Osteoblast (primary cell): Measurements from ENCODE around the gene SLC2A1. TPM values are rescaled to one million over a fixed set of nuclear protein-coding genes. Genes with fewer than 3 reads are reported as not detected.

Experiments
- DNase-seq: peaks from one replicate; pipeline ENCODE4 v3.0.0; 2011; ENCODE audit warnings: low spot score, mixed read lengths; ENCODE audit not compliant: insufficient read length; ENCODE audit errors: missing footprints
- H2AFZ ChIP-seq: 2 replicates; pipeline ENCODE4 v1.6.0; 2011; ENCODE audit warnings: mild to moderate bottlenecking, low read length
- H3K27ac ChIP-seq: 2 replicates; pipeline ENCODE4 v1.5.1; 2011; ENCODE audit warnings: mild to moderate bottlenecking, low read depth, low read length, moderate library complexity
- H3K27me3 ChIP-seq: 2 replicates; pipeline ENCODE4 v1.6.0; 2012; ENCODE audit warnings: mild to moderate bottlenecking, control low read depth, inconsistent platforms, low read length, moderate library complexity; ENCODE audit not compliant: insufficient read depth
- H3K36me3 ChIP-seq: 2 replicates; pipeline ENCODE4 v1.5.1; 2011; ENCODE audit warnings: mild to moderate bottlenecking, low read length, control low read depth, moderate library complexity; ENCODE audit not compliant: insufficient read depth
- H3K4me1 ChIP-seq: 2 replicates; pipeline ENCODE4 v1.5.1; 2011; ENCODE audit warnings: mild to moderate bottlenecking, low read length, control low read depth, moderate library complexity; ENCODE audit not compliant: insufficient read depth
- H3K4me2 ChIP-seq: 2 replicates; pipeline ENCODE4 v1.6.0; 2011; ENCODE audit warnings: mild to moderate bottlenecking, low read length; ENCODE audit not compliant: insufficient read depth
- H3K4me3 ChIP-seq: fragments of 200-600 bp; sonication (generic); 3 replicates; pipeline ENCODE4 v1.5.1; 2012; ENCODE audit warnings: mild to moderate bottlenecking, low read length, inconsistent platforms; ENCODE audit not compliant: insufficient read depth
- H3K79me2 ChIP-seq: 2 replicates; pipeline ENCODE4 v1.6.0; 2012; ENCODE audit warnings: mild to moderate bottlenecking, low read length, control low read depth, inconsistent platforms; ENCODE audit not compliant: insufficient read depth
- H3K9me3 ChIP-seq: 2 replicates; pipeline ENCODE4 v1.5.1; 2011; ENCODE audit warnings: low read depth, low read length, control low read depth
- H4K20me1 ChIP-seq: 2 replicates; pipeline ENCODE4 v1.6.0; 2012; ENCODE audit warnings: mild to moderate bottlenecking, low read length, control low read depth; ENCODE audit not compliant: insufficient read depth
- total RNA-seq: library from RNA; depleted of rRNA; stranded (reverse); fragments of >200 nt; gene quantifications from 2 replicates; pipeline ENCODE4 v1.2.3, GENCODE V29; 2012
- TF ChIP-seq, protein P1 (sequence below): IDR thresholded peaks from 2 replicates; pipeline ENCODE4 v1.5.1; 2011; ENCODE audit warnings: mild to moderate bottlenecking, low read depth, low read length, moderate library complexity; ENCODE audit errors: extremely low read depth

Gene SLC2A1
- total RNA-seq, 1 donor = 43.4 TPM

GRCh38 chr1:42929434-42930177 lies 29.1 kb downstream of the SLC2A1 start:
- Histone ChIP-seq H3K4me3 (no peak overlapping the region), H3K79me2 (peaks cover 29% of the 10 kb centered on the region), H4K20me1 (no peaks in the 10 kb centered on the region), H3K9me3 (no peaks in the 10 kb centered on the region), H2AFZ (no peak overlapping the region), H3K27me3 (no peaks in the 10 kb centered on the region), H3K27ac (no peak overlapping the region), H3K4me2 (no peak overlapping the region), H3K36me3 (peaks cover 50% of the 10 kb centered on the region), H3K4me1 (peaks cover 11% of the 10 kb centered on the region)
- DNase-seq = peak; percentile 44
- TF ChIP-seq, protein P1, sequence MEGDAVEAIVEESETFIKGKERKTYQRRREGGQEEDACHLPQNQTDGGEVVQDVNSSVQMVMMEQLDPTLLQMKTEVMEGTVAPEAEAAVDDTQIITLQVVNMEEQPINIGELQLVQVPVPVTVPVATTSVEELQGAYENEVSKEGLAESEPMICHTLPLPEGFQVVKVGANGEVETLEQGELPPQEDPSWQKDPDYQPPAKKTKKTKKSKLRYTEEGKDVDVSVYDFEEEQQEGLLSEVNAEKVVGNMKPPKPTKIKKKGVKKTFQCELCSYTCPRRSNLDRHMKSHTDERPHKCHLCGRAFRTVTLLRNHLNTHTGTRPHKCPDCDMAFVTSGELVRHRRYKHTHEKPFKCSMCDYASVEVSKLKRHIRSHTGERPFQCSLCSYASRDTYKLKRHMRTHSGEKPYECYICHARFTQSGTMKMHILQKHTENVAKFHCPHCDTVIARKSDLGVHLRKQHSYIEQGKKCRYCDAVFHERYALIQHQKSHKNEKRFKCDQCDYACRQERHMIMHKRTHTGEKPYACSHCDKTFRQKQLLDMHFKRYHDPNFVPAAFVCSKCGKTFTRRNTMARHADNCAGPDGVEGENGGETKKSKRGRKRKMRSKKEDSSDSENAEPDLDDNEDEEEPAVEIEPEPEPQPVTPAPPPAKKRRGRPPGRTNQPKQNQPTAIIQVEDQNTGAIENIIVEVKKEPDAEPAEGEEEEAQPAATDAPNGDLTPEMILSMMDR = no peak

DNA sequence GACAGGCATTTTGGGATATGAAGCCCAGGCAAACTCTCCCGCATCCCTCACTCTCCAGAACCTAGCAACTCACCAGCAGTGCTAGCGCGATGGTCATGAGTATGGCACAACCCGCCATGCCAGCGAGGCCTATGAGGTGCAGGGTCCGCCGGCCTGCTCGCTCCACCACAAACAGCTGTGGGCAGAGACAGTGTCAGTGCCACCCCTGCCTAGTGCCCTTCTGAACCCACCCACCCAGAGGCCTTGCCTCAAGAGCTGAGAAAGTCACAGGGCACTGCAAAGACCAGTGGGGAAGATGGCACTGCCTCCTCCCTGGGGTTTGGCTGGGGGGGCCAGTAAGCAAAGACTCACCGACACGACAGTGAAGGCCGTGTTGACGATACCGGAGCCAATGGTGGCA lies 29.8 kb downstream of the SLC2A1 start:
- Histone ChIP-seq H3K27ac (no peak overlapping the region), H3K4me2 (no peak overlapping the region), H3K27me3 (no peaks in the 10 kb centered on the region), H3K4me1 (peaks cover 11% of the 10 kb centered on the region), H3K9me3 (no peaks in the 10 kb centered on the region), H3K4me3 (no peak overlapping the region), H4K20me1 (no peaks in the 10 kb centered on the region), H3K79me2 (peaks cover 23% of the 10 kb centered on the region), H3K36me3 (peaks cover 50% of the 10 kb centered on the region), H2AFZ (no peak overlapping the region)
- no peak for DNase-seq
- TF ChIP-seq, protein P1 = no peak

DNA sequence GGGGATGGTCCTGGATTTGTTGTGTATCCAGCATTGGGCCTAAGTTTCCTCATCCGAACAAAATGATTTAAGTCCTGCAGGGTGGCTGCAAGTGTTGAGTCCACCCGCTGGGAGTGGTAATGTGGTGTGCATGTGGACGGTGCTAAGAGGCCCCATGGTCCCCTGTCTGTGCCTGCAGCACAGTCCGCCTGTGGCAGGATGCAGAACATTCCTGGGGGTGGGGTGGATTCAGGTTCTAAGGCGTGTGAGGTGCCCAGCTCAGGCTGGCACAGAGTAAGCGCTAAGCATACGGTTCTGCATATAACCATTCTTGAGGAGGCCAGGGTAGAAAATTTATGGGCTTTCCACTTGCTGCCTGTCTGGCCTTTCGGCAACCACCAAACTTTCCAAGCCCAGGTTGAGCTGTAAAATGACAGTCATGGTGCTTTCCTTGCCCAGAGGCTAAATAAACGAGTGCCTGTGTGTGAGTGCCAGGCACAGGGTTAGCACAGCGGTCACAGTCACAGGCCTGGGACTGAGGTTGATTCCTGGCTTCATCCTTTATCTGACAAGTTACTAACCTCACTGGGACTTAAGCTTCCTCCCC lies 30.7 kb downstream of the SLC2A1 start:
- Histone ChIP-seq H4K20me1 (no peaks in the 10 kb centered on the region), H3K27ac (no peak overlapping the region), H3K4me3 (no peak overlapping the region), H3K79me2 (peaks cover 15% of the 10 kb centered on the region), H3K4me1 (peaks cover 17% of the 10 kb centered on the region), H3K9me3 (no peaks in the 10 kb centered on the region), H3K36me3 (peaks cover 50% of the 10 kb centered on the region), H3K27me3 (no peaks in the 10 kb centered on the region), H2AFZ (no peak overlapping the region), H3K4me2 (no peak overlapping the region)
- TF ChIP-seq, protein P1 = no peak
- no peak for DNase-seq

- Histone ChIP-seq H3K4me3 (no peak overlapping the region), H3K4me2 (no peak overlapping the region), H2AFZ (no peak overlapping the region), H3K4me1 (peaks cover 17% of the 10 kb centered on the region), H4K20me1 (no peaks in the 10 kb centered on the region), H3K36me3 (peaks cover 50% of the 10 kb centered on the region), H3K27me3 (no peaks in the 10 kb centered on the region), H3K9me3 (no peaks in the 10 kb centered on the region), H3K79me2 (peaks cover 9% of the 10 kb centered on the region), H3K27ac (no peak overlapping the region)
- TF ChIP-seq, protein P1 = no peak
- no peak for DNase-seq
These were observed 31.3 kb downstream of the SLC2A1 start for GRCh38 chr1:42927274-42927841.
